MM.1S (cell line): Measurements from ENCODE around the gene BCL7B.

Experiments used
- EZH2phosphoT487 ChIP-seq: fragments of 300-600 bp; sonication (generic); IDR thresholded peaks from 2 replicates; pipeline ENCODE4 v1.6.1; 2018; ENCODE audit warnings: antibody characterized with exemption, low read length
- TF ChIP-seq, protein P1 (sequence below): fragments of 300-600 bp; sonication (generic); IDR thresholded peaks from 2 replicates; pipeline ENCODE4 v1.5.1; 2016; ENCODE audit warnings: antibody characterized with exemption, low read length, mixed read lengths

DNA sequence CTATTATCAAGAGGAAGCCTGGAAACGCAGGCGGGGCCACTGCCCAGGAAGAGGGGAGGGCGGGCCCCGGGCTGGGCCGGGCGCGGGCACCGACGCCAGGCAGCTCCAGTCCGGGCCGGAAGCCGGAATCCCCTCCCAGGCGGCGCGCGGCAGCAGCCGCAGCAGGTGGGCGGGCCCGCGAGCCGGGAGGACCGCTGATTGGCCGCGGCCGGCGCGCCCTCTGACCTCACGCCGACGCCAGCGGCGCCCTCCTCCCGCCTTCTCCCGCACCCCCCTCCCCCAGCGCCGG, 438 bp downstream of the BCL7B start:
- TF ChIP-seq, protein P1, sequence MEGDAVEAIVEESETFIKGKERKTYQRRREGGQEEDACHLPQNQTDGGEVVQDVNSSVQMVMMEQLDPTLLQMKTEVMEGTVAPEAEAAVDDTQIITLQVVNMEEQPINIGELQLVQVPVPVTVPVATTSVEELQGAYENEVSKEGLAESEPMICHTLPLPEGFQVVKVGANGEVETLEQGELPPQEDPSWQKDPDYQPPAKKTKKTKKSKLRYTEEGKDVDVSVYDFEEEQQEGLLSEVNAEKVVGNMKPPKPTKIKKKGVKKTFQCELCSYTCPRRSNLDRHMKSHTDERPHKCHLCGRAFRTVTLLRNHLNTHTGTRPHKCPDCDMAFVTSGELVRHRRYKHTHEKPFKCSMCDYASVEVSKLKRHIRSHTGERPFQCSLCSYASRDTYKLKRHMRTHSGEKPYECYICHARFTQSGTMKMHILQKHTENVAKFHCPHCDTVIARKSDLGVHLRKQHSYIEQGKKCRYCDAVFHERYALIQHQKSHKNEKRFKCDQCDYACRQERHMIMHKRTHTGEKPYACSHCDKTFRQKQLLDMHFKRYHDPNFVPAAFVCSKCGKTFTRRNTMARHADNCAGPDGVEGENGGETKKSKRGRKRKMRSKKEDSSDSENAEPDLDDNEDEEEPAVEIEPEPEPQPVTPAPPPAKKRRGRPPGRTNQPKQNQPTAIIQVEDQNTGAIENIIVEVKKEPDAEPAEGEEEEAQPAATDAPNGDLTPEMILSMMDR, result no peak
- no peak for TF ChIP-seq EZH2phosphoT487
